HG02981 (cell line): ENCODE measurements around the gene UGT1A8.

Experiments
- ATAC-seq: cut with Tn5 transposase; IDR thresholded peaks from one replicate; pipeline ENCODE4 v1.9.1; 2021; ENCODE audit warnings: mild to moderate bottlenecking, moderate library complexity; ENCODE audit not compliant: unreplicated experiment

Gene UGT1A8

GRCh38 chr2:233816771-233817170 is 199.3 kb downstream of the UGT1A8 start:
- ATAC-seq: no peak

- no peak for ATAC-seq
Measured at GRCh38 chr2:233817361-233817911, 200.0 kb downstream of the UGT1A8 start.

GRCh38 chr2:233817995-233818638 is 200.7 kb downstream of the UGT1A8 start:
- ATAC-seq: no peak

GRCh38 chr2:233818639-233819621 is 201.5 kb downstream of the UGT1A8 start:
- ATAC-seq: no peak

GRCh38 chr2:233819884-233820773 is 202.7 kb downstream of the UGT1A8 start:
- no peak for ATAC-seq

GRCh38 chr2:233820774-233821105 is 203.3 kb downstream of the UGT1A8 start:
- ATAC-seq: no peak

- ATAC-seq: no peak
Measured at GRCh38 chr2:233821196-233821595, 203.8 kb downstream of the UGT1A8 start.

GRCh38 chr2:233821709-233822100 is 204.3 kb downstream of the UGT1A8 start:
- no peak for ATAC-seq

GRCh38 chr2:233822101-233822771 is 204.8 kb downstream of the UGT1A8 start:
- ATAC-seq: no peak
